HepG2 (cell line): ENCODE results near the gene CDC40. TPM values are rescaled to one million over a fixed set of nuclear protein-coding genes. Genes with fewer than 3 reads are reported as not detected.

Experiments used
- ATAC-seq: fragments of 200-7000 bp; cut with Tn5 transposase; 3 replicates; pipeline ENCODE4 v1.9.1; 2020; ENCODE audit warnings: mild to moderate bottlenecking, moderate library complexity
- BruUV-seq: library from RNA; stranded (reverse); fragments of 400-500 nt; replicated peaks from 2 replicates; lab custom pipeline; 2021; lab: Mats Ljungman, UMichigan
- CTCF ChIA-PET: fragments of 300-600 bp; formaldehyde crosslinking; extraction: SDS; loops from one replicate; lab custom pipeline; 2021; ENCODE audit warnings: low total read pairs, inconsistent platforms, low intra/inter-chr PET ratio; lab: Yijun Ruan, JAX
- POLR2A ChIA-PET: fragments of 350-600 bp; sonication (Branson Sonifier 250); formaldehyde crosslinking; loops from one replicate; lab custom pipeline; 2020; ENCODE audit warnings: antibody characterized with exemption, inconsistent platforms; lab: Yijun Ruan, JAX
- DNase-seq: peaks from one replicate; pipeline ENCODE4 v3.0.0-alpha.2; 2015; ENCODE audit warnings: low spot score
- FAIRE-seq: peaks from 3 replicates; lab custom pipeline; 2011; peaks lifted over from hg19 to GRCh38; lab: Jason Lieb, UNC
- H2AFZ ChIP-seq: one replicate; pipeline ENCODE4 v1.6.1; 2011; ENCODE audit warnings: low read length, inconsistent platforms
- H3K27ac ChIP-seq: fragments of 300-600 bp; 3 replicates; pipeline ENCODE4 v1.8.0; 2011; ENCODE audit warnings: mixed run types, mild to moderate bottlenecking, mixed read lengths, low read length, inconsistent platforms; ENCODE audit not compliant: insufficient read depth; ENCODE audit errors: extremely low read length
- H3K27me3 ChIP-seq, 2 experiments: fragments of 200-600 bp in 1 of 2; 2 replicates in 1 of 2; 3 replicates in 1 of 2; pipeline versions ENCODE4 v1.6.0 to v1.8.0; 2011; ENCODE audit warnings: low read length in 2 of 2, mild to moderate bottlenecking in 2 of 2, moderate library complexity in 2 of 2, inconsistent platforms in 1 of 2; ENCODE audit not compliant: insufficient read depth in 2 of 2, control insufficient read depth in 1 of 2
- H3K36me3 ChIP-seq, 2 experiments: fragments of 200-600 bp in 1 of 2; replicated peaks in 1 of 2; 2 replicates in 1 of 2; 3 replicates in 1 of 2; pipeline versions ENCODE4 v1.5.1 to v1.8.0; 2011; ENCODE audit warnings: low read length in 2 of 2, inconsistent platforms in 1 of 2; ENCODE audit not compliant: insufficient read depth in 2 of 2, control insufficient read depth in 1 of 2
- H3K4me1 ChIP-seq: 2 replicates; pipeline ENCODE4 v1.5.1; 2012; ENCODE audit warnings: low read length, inconsistent platforms; ENCODE audit not compliant: insufficient read depth
- H3K4me2 ChIP-seq: 2 replicates; pipeline ENCODE4 v1.6.0; 2011; ENCODE audit warnings: low read depth, low read length, inconsistent platforms
- H3K4me3 ChIP-seq, 3 experiments: fragments of 200-600 bp in 1 of 3; sonication (generic), shearing (Covaris generic) in 1 of 3; replicated peaks in 1 of 3; 2 replicates each; pipeline ENCODE4 v1.5.1; 2011 to 2016; ENCODE audit warnings: low read length in 3 of 3, inconsistent platforms in 2 of 3, low read depth in 2 of 3, mild to moderate bottlenecking in 2 of 3, control low read depth in 1 of 3, mixed read lengths in 1 of 3; ENCODE audit not compliant: insufficient read depth in 1 of 3
- H3K79me2 ChIP-seq: one replicate; pipeline ENCODE4 v1.6.1; 2011; ENCODE audit warnings: low read length, inconsistent platforms; ENCODE audit not compliant: insufficient read depth
- H3K9ac ChIP-seq: 2 replicates; pipeline ENCODE4 v1.6.0; 2011; ENCODE audit warnings: mild to moderate bottlenecking, low read depth, low read length, inconsistent platforms; ENCODE audit not compliant: insufficient read depth
- H3K9me3 ChIP-seq: 2 replicates; pipeline ENCODE4 v1.5.1; 2012; ENCODE audit warnings: mild to moderate bottlenecking, low read length
- H4K20me1 ChIP-seq: 2 replicates; pipeline ENCODE4 v1.6.0; 2011; ENCODE audit warnings: inconsistent platforms, mild to moderate bottlenecking, low read length, moderate library complexity; ENCODE audit not compliant: insufficient read depth
- AKAP8 ChIP-seq: sonication (generic); formaldehyde crosslinking; IDR thresholded peaks from 2 replicates; pipeline ENCODE4 v1.5.1; 2020; ENCODE audit warnings: mild to moderate bottlenecking, missing genetic modification reagents
- BRCA1 ChIP-seq: sonication (generic); formaldehyde crosslinking; IDR thresholded peaks from 2 replicates; pipeline ENCODE4 v1.4.0; 2020; ENCODE audit warnings: missing genetic modification reagents
- TAF1 ChIP-seq: sonication (generic); formaldehyde crosslinking; IDR thresholded peaks from 2 replicates; pipeline ENCODE4 v1.4.0; 2020; ENCODE audit warnings: missing genetic modification reagents
- ZFP90 ChIP-seq: sonication (generic); formaldehyde crosslinking; IDR thresholded peaks from 2 replicates; pipeline ENCODE4 v1.8.0; 2022; ENCODE audit warnings: missing genetic modification reagents, mild to moderate bottlenecking, inconsistent platforms, borderline replicate concordance
- ZMYM4 ChIP-seq: sonication (generic); formaldehyde crosslinking; IDR thresholded peaks from 2 replicates; pipeline ENCODE4 v1.8.1; 2023; ENCODE audit warnings: mild to moderate bottlenecking, missing genetic modification reagents
- ZNF326 ChIP-seq: sonication (generic); formaldehyde crosslinking; IDR thresholded peaks from 2 replicates; pipeline ENCODE4 v1.4.0; 2020; ENCODE audit warnings: missing genetic modification reagents, borderline replicate concordance
- WGBS: methylation state at CpG from one replicate; pipeline ENCODE4 v1.1.6; 2017; ENCODE audit warnings: low lambda C conversion rate; 5-methylcytosine and 5-hydroxymethylcytosine counted together
- in situ Hi-C: cut with HindIII; loops from 2 replicates; pipeline ENCODE4 v1.10.0; 2017; ENCODE audit warnings: low pct_unique_long_range_greater_than_20kb; ENCODE audit not compliant: extremely low pct_ligation_motif_present
- intact Hi-C: fragments of 100-400 bp; cut with micrococcal nuclease; formaldehyde crosslinking; loops from one replicate; pipeline ENCODE4 v1.10.0; 2022; ENCODE audit not compliant: unreplicated experiment
- polyA plus RNA-seq, 8 experiments: library from polyadenylated mRNA; depleted of rRNA in 3 of 8; stranded (reverse) in 7 of 8; unstranded in 1 of 8; fragments of >200 nt; fragmentation: Illumina TruSeq in 4 of 8; extraction: Trizol in 4 of 8; gene quantifications; 2 replicates each; pipeline versions ENCODE4 v1.2.1 to v1.2.3, GENCODE V29; 2011 to 2016; ENCODE audit warnings: low read depth in 4 of 8, missing spikeins in 1 of 8, mixed read lengths in 1 of 8; ENCODE audit not compliant: insufficient read depth in 1 of 8
- total RNA-seq, 5 experiments: library from RNA; depleted of rRNA; stranded (reverse); fragments of >200 nt; fragmentation: Illumina TruSeq; extraction: Trizol; gene quantifications; 2 replicates each; pipeline ENCODE4 v1.2.3, GENCODE V29; 2016; ENCODE audit warnings: low read depth in 1 of 5
- TF ChIP-seq, protein P1 (sequence below): sonication (generic); formaldehyde crosslinking; IDR thresholded peaks from 2 replicates; pipeline ENCODE4 v1.4.0; 2020; ENCODE audit warnings: missing genetic modification reagents, borderline replicate concordance
- TF ChIP-seq, protein P2 (sequence below): sonication (generic); formaldehyde crosslinking; IDR thresholded peaks from 2 replicates; pipeline ENCODE4 v1.4.0; 2020; ENCODE audit warnings: missing genetic modification reagents; ENCODE audit errors: not compliant biosample characterization

Gene CDC40
- total and polyA plus RNA-seq, 2 of the 13 experiments (the other 11 are each of a cell fraction or from before 2014, with no cell fraction given), result 11.4 to 21.5 TPM

DNA sequence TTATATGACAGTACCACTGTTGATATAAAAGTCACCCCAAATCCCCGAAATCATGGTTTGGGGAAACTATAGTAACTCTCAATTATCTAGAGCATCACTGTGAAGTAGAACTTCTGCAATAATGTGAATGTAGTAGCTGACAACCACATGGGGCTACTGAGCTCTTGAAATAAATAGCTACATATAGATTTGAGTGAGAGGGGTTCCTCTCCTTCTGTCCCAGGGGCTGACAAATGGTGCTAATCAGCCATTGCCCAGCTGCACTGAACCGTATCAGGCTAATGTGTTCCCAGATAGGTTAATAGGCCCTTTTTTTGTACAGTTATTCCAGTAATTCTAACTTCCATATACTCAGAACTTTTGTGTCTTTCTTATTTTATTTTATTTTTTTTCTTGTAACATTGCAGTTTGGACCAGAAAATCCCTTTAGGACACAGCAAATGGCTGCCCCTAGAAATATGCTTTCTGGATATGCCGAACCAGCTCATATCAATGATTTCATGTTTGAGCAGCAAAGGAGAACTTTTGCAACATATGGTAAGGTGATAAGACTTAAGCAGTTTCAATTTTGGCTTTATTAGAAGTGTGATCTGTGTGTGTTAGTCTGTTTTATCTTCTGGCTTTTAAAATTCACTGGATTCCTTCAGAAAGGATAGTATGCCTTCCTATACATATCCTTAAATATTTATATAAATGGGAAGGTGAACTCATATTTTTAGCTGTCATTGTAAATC, 21.1 kb downstream of the CDC40 start:
- Histone ChIP-seq H3K9ac (no peak overlapping the region), H3K4me2 (no peak overlapping the region), H4K20me1 (no peaks in the 10 kb centered on the region), H3K9me3 (no peaks in the 10 kb centered on the region), H3K79me2 (peaks cover 5% of the 10 kb centered on the region), H3K27ac (no peak overlapping the region), H3K4me3 (no peak overlapping the region), H2AFZ (no peak overlapping the region), H3K27me3 (no peaks in the 10 kb centered on the region), H3K36me3 (peaks cover 0 to 7% of the 10 kb centered on the region in 2 experiments; a peak in 2 of 5 replicates), H3K4me1 (no peaks in the 10 kb centered on the region)
- intact Hi-C loops, result no loop called here
- ATAC-seq (no peak), DNase-seq (no peak), FAIRE-seq (no peak)
- no TSS peak for BruUV-seq
- POLR2A ChIA-PET, result no interaction called here
- in situ Hi-C loops, result no loop called here
- WGBS, result 97% methylated on average over 3 of the region's 3 CpGs
- CTCF ChIA-PET, result no interaction called here
- TF ChIP-seq, protein P1, sequence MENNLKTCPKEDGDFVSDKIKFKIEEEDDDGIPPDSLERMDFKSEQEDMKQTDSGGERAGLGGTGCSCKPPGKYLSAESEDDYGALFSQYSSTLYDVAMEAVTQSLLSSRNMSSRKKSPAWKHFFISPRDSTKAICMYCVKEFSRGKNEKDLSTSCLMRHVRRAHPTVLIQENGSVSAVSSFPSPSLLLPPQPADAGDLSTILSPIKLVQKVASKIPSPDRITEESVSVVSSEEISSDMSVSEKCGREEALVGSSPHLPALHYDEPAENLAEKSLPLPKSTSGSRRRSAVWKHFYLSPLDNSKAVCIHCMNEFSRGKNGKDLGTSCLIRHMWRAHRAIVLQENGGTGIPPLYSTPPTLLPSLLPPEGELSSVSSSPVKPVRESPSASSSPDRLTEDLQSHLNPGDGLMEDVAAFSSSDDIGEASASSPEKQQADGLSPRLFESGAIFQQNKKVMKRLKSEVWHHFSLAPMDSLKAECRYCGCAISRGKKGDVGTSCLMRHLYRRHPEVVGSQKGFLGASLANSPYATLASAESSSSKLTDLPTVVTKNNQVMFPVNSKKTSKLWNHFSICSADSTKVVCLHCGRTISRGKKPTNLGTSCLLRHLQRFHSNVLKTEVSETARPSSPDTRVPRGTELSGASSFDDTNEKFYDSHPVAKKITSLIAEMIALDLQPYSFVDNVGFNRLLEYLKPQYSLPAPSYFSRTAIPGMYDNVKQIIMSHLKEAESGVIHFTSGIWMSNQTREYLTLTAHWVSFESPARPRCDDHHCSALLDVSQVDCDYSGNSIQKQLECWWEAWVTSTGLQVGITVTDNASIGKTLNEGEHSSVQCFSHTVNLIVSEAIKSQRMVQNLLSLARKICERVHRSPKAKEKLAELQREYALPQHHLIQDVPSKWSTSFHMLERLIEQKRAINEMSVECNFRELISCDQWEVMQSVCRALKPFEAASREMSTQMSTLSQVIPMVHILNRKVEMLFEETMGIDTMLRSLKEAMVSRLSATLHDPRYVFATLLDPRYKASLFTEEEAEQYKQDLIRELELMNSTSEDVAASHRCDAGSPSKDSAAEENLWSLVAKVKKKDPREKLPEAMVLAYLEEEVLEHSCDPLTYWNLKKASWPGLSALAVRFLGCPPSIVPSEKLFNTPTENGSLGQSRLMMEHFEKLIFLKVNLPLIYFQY (CRISPR knock-in tag), result no peak
- TF ChIP-seq ZNF326 (CRISPR knock-in tag) (no peak), TAF1 (CRISPR knock-in tag) (no peak), ZFP90 (CRISPR knock-in tag) (no peak), AKAP8 (no peak), ZMYM4 (CRISPR knock-in tag) (no peak), BRCA1 (CRISPR knock-in tag) (no peak)
- TF ChIP-seq, protein P2, sequence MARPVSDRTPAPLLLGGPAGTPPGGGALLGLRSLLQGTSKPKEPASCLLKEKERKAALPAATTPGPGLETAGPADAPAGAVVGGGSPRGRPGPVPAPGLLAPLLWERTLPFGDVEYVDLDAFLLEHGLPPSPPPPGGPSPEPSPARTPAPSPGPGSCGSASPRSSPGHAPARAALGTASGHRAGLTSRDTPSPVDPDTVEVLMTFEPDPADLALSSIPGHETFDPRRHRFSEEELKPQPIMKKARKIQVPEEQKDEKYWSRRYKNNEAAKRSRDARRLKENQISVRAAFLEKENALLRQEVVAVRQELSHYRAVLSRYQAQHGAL (CRISPR knock-in tag), result no peak
